ENCODE results near the gene UFL1.

UFL1 gene

GRCh38 chr6:96532399-96532798 lies 10.8 kb downstream of the UFL1 start:
- no peak overlapping the region for H2BK15ac ChIP-seq (ENCODE audit: low read length)

GRCh38 chr6:96537726-96538125 lies 16.1 kb downstream of the UFL1 start:
- H4K8ac ChIP-seq (ENCODE audit: low read depth, low read length) = no peak overlapping the region
- no peak overlapping the region for H2BK12ac ChIP-seq (ENCODE audit: low read length)
- no peak overlapping the region for H3K14ac ChIP-seq (ENCODE audit: low read length)
- H3K36me3 ChIP-seq (replicated peaks in 1 of 2; ENCODE audit: control insufficient read depth in 2 of 2, insufficient read depth in 2 of 2, low read length in 2 of 2) = peaks cover 3 to 97% of the 10 kb centered on the region in 2 donors
- H3K4me3 ChIP-seq (ENCODE audit: low read length in 2 of 2) = no peak overlapping the region
- no peaks in the 10 kb centered on the region for H3K4me1 ChIP-seq (ENCODE audit: control insufficient read depth in 2 of 2, insufficient read depth in 1 of 2, low read depth in 1 of 2, low read length in 2 of 2)
- no peak overlapping the region for H4K91ac ChIP-seq (ENCODE audit: low read depth, low read length, poor library complexity)
- no peaks in the 10 kb centered on the region for H3K9me3 ChIP-seq (replicated peaks in 1 of 2; ENCODE audit: control insufficient read depth in 2 of 2, insufficient read depth in 1 of 2, low read depth in 1 of 2, low read length in 2 of 2)
- no peaks in the 10 kb centered on the region for H3K79me1 ChIP-seq (ENCODE audit: low read depth, low read length)
- H2BK5ac ChIP-seq (ENCODE audit: low read length) = no peak overlapping the region
- H3K27me3 ChIP-seq (ENCODE audit: control insufficient read depth in 3 of 3, insufficient read depth in 3 of 3, low read depth in 1 of 3, low read length in 3 of 3) = no peaks in the 10 kb centered on the region
- H2BK15ac ChIP-seq (ENCODE audit: low read length) = no peak overlapping the region
- H3K4ac ChIP-seq (ENCODE audit: low read length) = no peak overlapping the region
- H3K27ac ChIP-seq (replicated peaks; ENCODE audit: low read length) = no peak overlapping the region
- no peak for DNase-seq (ENCODE audit: low spot score)
- no peak overlapping the region for H3K18ac ChIP-seq (ENCODE audit: low read length)
- H2BK120ac ChIP-seq (ENCODE audit: low read depth, low read length) = no peak overlapping the region
- WGBS, 2 donors (ENCODE audit: extremely low coverage in 2 of 2, insufficient read length in 2 of 2, insufficient replicate concordance in 1 of 2) = no CpG with 5 or more reads among the region's 5 CpGs
- H3K23ac ChIP-seq (ENCODE audit: low read depth, low read length, poor library complexity) = no peak overlapping the region
- H2AK5ac ChIP-seq (ENCODE audit: low read depth, low read length) = no peak overlapping the region
- H3K4me2 ChIP-seq (ENCODE audit: insufficient read depth, low read length, poor library complexity, severe bottlenecking) = no peak overlapping the region
- H2AFZ ChIP-seq (ENCODE audit: low read length) = no peak overlapping the region
- no peak overlapping the region for H3K9ac ChIP-seq (ENCODE audit: low read depth, low read length, poor library complexity)

More at GRCh38 chr6:96532399-96532798, 10.8 kb downstream of the UFL1 start:
- WGBS, 2 donors (ENCODE audit: extremely low coverage in 2 of 2, insufficient read length in 2 of 2, insufficient replicate concordance in 1 of 2) = no CpG with 5 or more reads among the region's 1 CpG
- H2BK120ac ChIP-seq (ENCODE audit: low read depth, low read length) = no peak overlapping the region
- no peak overlapping the region for H3K9ac ChIP-seq (ENCODE audit: low read depth, low read length, poor library complexity)
- H3K4ac ChIP-seq (ENCODE audit: low read length) = no peak overlapping the region
- H4K8ac ChIP-seq (ENCODE audit: low read depth, low read length) = no peak overlapping the region
- no peaks in the 10 kb centered on the region for H3K79me1 ChIP-seq (ENCODE audit: low read depth, low read length)
- no peak overlapping the region for H3K4me2 ChIP-seq (ENCODE audit: insufficient read depth, low read length, poor library complexity, severe bottlenecking)
- peaks cover 2 to 3% of the 10 kb centered on the region in 2 donors for H3K9me3 ChIP-seq (replicated peaks in 1 of 2; ENCODE audit: control insufficient read depth in 2 of 2, insufficient read depth in 1 of 2, low read depth in 1 of 2, low read length in 2 of 2)
- H3K23ac ChIP-seq (ENCODE audit: low read depth, low read length, poor library complexity) = no peak overlapping the region
- DNase-seq (ENCODE audit: low spot score) = no peak
- H3K27me3 ChIP-seq (ENCODE audit: control insufficient read depth in 3 of 3, insufficient read depth in 3 of 3, low read depth in 1 of 3, low read length in 3 of 3) = no peaks in the 10 kb centered on the region
- no peak overlapping the region for H3K27ac ChIP-seq (replicated peaks; ENCODE audit: low read length)
- H3K36me3 ChIP-seq (replicated peaks in 1 of 2; ENCODE audit: control insufficient read depth in 2 of 2, insufficient read depth in 2 of 2, low read length in 2 of 2) = peaks cover 9 to 97% of the 10 kb centered on the region in 2 donors
- no peak overlapping the region for H2BK5ac ChIP-seq (ENCODE audit: low read length)
- no peak overlapping the region for H2AK5ac ChIP-seq (ENCODE audit: low read depth, low read length)
- H3K4me1 ChIP-seq (ENCODE audit: control insufficient read depth in 2 of 2, insufficient read depth in 1 of 2, low read depth in 1 of 2, low read length in 2 of 2) = no peaks in the 10 kb centered on the region
- H4K91ac ChIP-seq (ENCODE audit: low read depth, low read length, poor library complexity) = no peak overlapping the region
- no peak overlapping the region for H3K14ac ChIP-seq (ENCODE audit: low read length)
- H3K18ac ChIP-seq (ENCODE audit: low read length) = no peak overlapping the region
- H2BK12ac ChIP-seq (ENCODE audit: low read length) = no peak overlapping the region
- no peak overlapping the region for H2AFZ ChIP-seq (ENCODE audit: low read length)
- no peak overlapping the region for H3K4me3 ChIP-seq (ENCODE audit: low read length in 2 of 2)

GRCh38 chr6:96542702-96543101 lies 21.1 kb downstream of the UFL1 start:
- Histone ChIP-seq H3K4ac (ENCODE audit: low read length) (no peak overlapping the region), H3K23ac (ENCODE audit: low read depth, low read length, poor library complexity) (no peak overlapping the region), H3K18ac (ENCODE audit: low read length) (no peak overlapping the region), H3K9ac (ENCODE audit: low read depth, low read length, poor library complexity) (no peak overlapping the region), H3K27ac (replicated peaks; ENCODE audit: low read length) (no peak overlapping the region), H3K9me3 (replicated peaks in 1 of 2; ENCODE audit: control insufficient read depth in 2 of 2, insufficient read depth in 1 of 2, low read depth in 1 of 2, low read length in 2 of 2) (no peaks in the 10 kb centered on the region), H2BK15ac (ENCODE audit: low read length) (no peak overlapping the region), H4K8ac (ENCODE audit: low read depth, low read length) (no peak overlapping the region), H2BK12ac (ENCODE audit: low read length) (no peak overlapping the region), H3K14ac (ENCODE audit: low read length) (no peak overlapping the region), H4K91ac (ENCODE audit: low read depth, low read length, poor library complexity) (no peak overlapping the region), H3K4me2 (ENCODE audit: insufficient read depth, low read length, poor library complexity, severe bottlenecking) (no peak overlapping the region), H3K27me3 (ENCODE audit: control insufficient read depth in 3 of 3, insufficient read depth in 3 of 3, low read depth in 1 of 3, low read length in 3 of 3) (no peaks in the 10 kb centered on the region), H2BK5ac (ENCODE audit: low read length) (no peak overlapping the region), H3K4me1 (ENCODE audit: control insufficient read depth in 2 of 2, insufficient read depth in 1 of 2, low read depth in 1 of 2, low read length in 2 of 2) (no peaks in the 10 kb centered on the region), H3K36me3 (replicated peaks in 1 of 2; ENCODE audit: control insufficient read depth in 2 of 2, insufficient read depth in 2 of 2, low read length in 2 of 2) (peaks cover 1 to 100% of the 10 kb centered on the region in 2 donors), H2AFZ (ENCODE audit: low read length) (no peak overlapping the region), H2AK5ac (ENCODE audit: low read depth, low read length) (no peak overlapping the region), H3K79me1 (ENCODE audit: low read depth, low read length) (no peaks in the 10 kb centered on the region), H2BK120ac (ENCODE audit: low read depth, low read length) (no peak overlapping the region), H3K4me3 (ENCODE audit: low read length in 2 of 2) (no peak overlapping the region)
- no peak for DNase-seq (ENCODE audit: low spot score)

- Histone ChIP-seq H3K79me1 (ENCODE audit: low read depth, low read length) (no peaks in the 10 kb centered on the region), H3K14ac (ENCODE audit: low read length) (no peak overlapping the region), H4K91ac (ENCODE audit: low read depth, low read length, poor library complexity) (no peak overlapping the region), H3K36me3 (replicated peaks in 1 of 2; ENCODE audit: control insufficient read depth in 2 of 2, insufficient read depth in 2 of 2, low read length in 2 of 2) (peaks cover 0 to 100% of the 10 kb centered on the region in 2 donors), H2AK5ac (ENCODE audit: low read depth, low read length) (no peak overlapping the region), H2BK5ac (ENCODE audit: low read length) (no peak overlapping the region), H3K4ac (ENCODE audit: low read length) (no peak overlapping the region), H2AFZ (ENCODE audit: low read length) (no peak overlapping the region), H3K27ac (replicated peaks; ENCODE audit: low read length) (no peak overlapping the region), H3K27me3 (ENCODE audit: control insufficient read depth in 3 of 3, insufficient read depth in 3 of 3, low read depth in 1 of 3, low read length in 3 of 3) (no peaks in the 10 kb centered on the region), H3K9me3 (replicated peaks in 1 of 2; ENCODE audit: control insufficient read depth in 2 of 2, insufficient read depth in 1 of 2, low read depth in 1 of 2, low read length in 2 of 2) (no peaks in the 10 kb centered on the region), H3K4me3 (ENCODE audit: low read length in 2 of 2) (no peak overlapping the region), H3K23ac (ENCODE audit: low read depth, low read length, poor library complexity) (no peak overlapping the region), H4K8ac (ENCODE audit: low read depth, low read length) (no peak overlapping the region), H2BK120ac (ENCODE audit: low read depth, low read length) (no peak overlapping the region), H3K4me2 (ENCODE audit: insufficient read depth, low read length, poor library complexity, severe bottlenecking) (no peak overlapping the region), H3K9ac (ENCODE audit: low read depth, low read length, poor library complexity) (no peak overlapping the region), H2BK15ac (ENCODE audit: low read length) (no peak overlapping the region), H3K18ac (ENCODE audit: low read length) (no peak overlapping the region), H3K4me1 (ENCODE audit: control insufficient read depth in 2 of 2, insufficient read depth in 1 of 2, low read depth in 1 of 2, low read length in 2 of 2) (no peaks in the 10 kb centered on the region), H2BK12ac (ENCODE audit: low read length) (no peak overlapping the region)
- WGBS, 2 donors (ENCODE audit: extremely low coverage in 2 of 2, insufficient read length in 2 of 2, insufficient replicate concordance in 1 of 2) = no CpG with 5 or more reads among the region's 3 CpGs
- DNase-seq (ENCODE audit: low spot score) = no peak
These were observed 24.3 kb downstream of the UFL1 start for GRCh38 chr6:96545882-96546281.

Measured in neuronal stem cell (in vitro differentiated cells).